PC-9 (cell line): ENCODE results near the gene CMTR1. TPM values are rescaled to one million over a fixed set of nuclear protein-coding genes. Genes with fewer than 3 reads are reported as not detected.

Experiments
- BruUV-seq: library from RNA; stranded (reverse); fragments of 400-500 nt; replicated peaks from 2 replicates; lab custom pipeline; 2021; lab: Mats Ljungman, UMichigan
- CTCF ChIA-PET: fragments of 300-600 bp; sonication (Branson Sonifier 250); formaldehyde crosslinking; loops from one replicate; lab custom pipeline; 2022; ENCODE audit warnings: antibody characterized with exemption; lab: Charles Lee
- POLR2A ChIA-PET: fragments of 300-600 bp; sonication (Branson Sonifier 250); formaldehyde crosslinking; loops from one replicate; lab custom pipeline; 2022; ENCODE audit warnings: antibody characterized with exemption; ENCODE audit not compliant: unreplicated experiment; lab: Charles Lee
- DNase-seq, 2 experiments: peaks; one replicate each; pipeline versions ENCODE4 v3.0.0 to v3.0.0-alpha.2; 2015 to 2022; ENCODE audit warnings: mixed read lengths in 1 of 2
- H2AFZ ChIP-seq: fragments of 200-600 bp; sonication (generic); 2 replicates; pipeline ENCODE4 v1.8.1; 2017; ENCODE audit warnings: antibody characterized with exemption
- H3F3A ChIP-seq: fragments of 200-600 bp; sonication (generic); 2 replicates; pipeline ENCODE4 v1.8.1; 2017; ENCODE audit warnings: antibody characterized with exemption, mild to moderate bottlenecking, low read depth; ENCODE audit not compliant: insufficient read depth
- H3K27ac ChIP-seq: fragments of 200-600 bp; sonication (generic); 2 replicates; pipeline ENCODE4 v1.6.1; 2016; ENCODE audit warnings: mixed run types
- H3K27me3 ChIP-seq: fragments of 200-600 bp; sonication (generic); 2 replicates; pipeline ENCODE4 v1.6.1; 2016; ENCODE audit warnings: low read depth, mixed run types; ENCODE audit not compliant: insufficient read depth
- H3K36me3 ChIP-seq: fragments of 200-600 bp; sonication (generic); 2 replicates; pipeline ENCODE4 v1.6.1; 2016; ENCODE audit warnings: low read depth, mixed run types
- H3K4me1 ChIP-seq: fragments of 200-600 bp; sonication (generic); replicated peaks from 2 replicates; pipeline ENCODE4 v1.6.1; 2016; ENCODE audit warnings: mixed run types; ENCODE audit not compliant: insufficient read depth
- H3K4me2 ChIP-seq: fragments of 200-600 bp; sonication (generic); 2 replicates; pipeline ENCODE4 v1.6.1; 2017; ENCODE audit warnings: mixed run types
- H3K4me3 ChIP-seq: fragments of 200-600 bp; sonication (generic); 2 replicates; pipeline ENCODE4 v1.6.1; 2016; ENCODE audit warnings: mixed run types
- H3K79me2 ChIP-seq: fragments of 200-600 bp; sonication (generic); 2 replicates; pipeline ENCODE4 v1.6.1; 2017; ENCODE audit warnings: low read depth, mixed run types
- H3K9me2 ChIP-seq: fragments of 200-600 bp; sonication (generic); 2 replicates; pipeline ENCODE4 v1.8.1; 2017; ENCODE audit warnings: mild to moderate bottlenecking; ENCODE audit not compliant: insufficient read depth
- H3K9me3 ChIP-seq: fragments of 200-600 bp; sonication (generic); 2 replicates; pipeline ENCODE4 v1.8.1; 2016; ENCODE audit warnings: low read depth; ENCODE audit not compliant: insufficient read depth
- H4K20me1 ChIP-seq: fragments of 200-600 bp; sonication (generic); 2 replicates; pipeline ENCODE4 v1.8.1; 2017; ENCODE audit not compliant: insufficient read depth
- CTCF ChIP-seq: fragments of 200-600 bp; sonication (generic); conservative IDR thresholded peaks from 2 replicates; pipeline ENCODE4 v1.6.1; 2017; ENCODE audit warnings: mixed run types, antibody characterized with exemption, mild to moderate bottlenecking, moderate library complexity
- EZH2 ChIP-seq: fragments of 200-600 bp; sonication (generic); IDR thresholded peaks from 2 replicates; pipeline ENCODE4 v1.8.0; 2017; ENCODE audit warnings: antibody characterized with exemption, low read depth
- intact Hi-C: fragments of 100-400 bp; cut with micrococcal nuclease; formaldehyde crosslinking; loops from one replicate; pipeline ENCODE4 v1.10.0; 2022; ENCODE audit not compliant: unreplicated experiment
- total RNA-seq: library from RNA; stranded (reverse); gene quantifications from 2 replicates; pipeline ENCODE4 v1.2.3, GENCODE V29; 2021

Gene CMTR1
- total RNA-seq, 1 experiment from 2014 or later = 28.3 TPM

DNA sequence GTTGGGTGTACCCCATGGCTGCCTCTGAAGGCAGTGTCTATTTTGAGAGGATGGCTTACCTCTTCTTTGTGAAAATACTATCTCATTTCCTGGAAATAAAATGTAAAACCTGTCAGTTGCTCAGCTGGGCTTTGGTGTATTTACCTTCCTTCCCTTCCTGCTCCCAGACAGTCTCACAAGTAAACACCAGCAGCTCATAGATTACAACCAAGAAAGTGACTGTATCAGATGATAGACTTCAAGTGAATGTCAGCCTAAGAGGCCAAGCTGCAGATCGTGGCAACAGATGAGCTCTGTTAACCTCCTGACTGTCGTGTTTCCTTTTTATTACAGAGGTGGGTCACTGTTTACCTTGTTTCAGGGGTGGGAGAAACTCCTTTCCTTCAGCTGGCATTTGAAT is 41.9 kb upstream of the CMTR1 start:
- Histone ChIP-seq H3K9me2 (no peaks in the 10 kb centered on the region), H3K27ac (no peak overlapping the region), H3K36me3 (peaks cover 11% of the 10 kb centered on the region; the same call in 1 of the 2 replicates), H4K20me1 (no peaks in the 10 kb centered on the region), H3K9me3 (no peaks in the 10 kb centered on the region), H3K4me3 (no peak overlapping the region), H3K4me1 (no peaks in the 10 kb centered on the region), H3K4me2 (no peak overlapping the region), H3K79me2 (no peaks in the 10 kb centered on the region), H3K27me3 (no peaks in the 10 kb centered on the region), H3F3A (no peaks in the 10 kb centered on the region), H2AFZ (no peak overlapping the region)
- intact Hi-C loops = no loop called here
- POLR2A ChIA-PET = no interaction called here
- DNase-seq = no peak
- no peak for TF ChIP-seq EZH2
- no peak for TF ChIP-seq CTCF
- CTCF ChIA-PET = no interaction called here
- BruUV-seq = no TSS peak

DNA sequence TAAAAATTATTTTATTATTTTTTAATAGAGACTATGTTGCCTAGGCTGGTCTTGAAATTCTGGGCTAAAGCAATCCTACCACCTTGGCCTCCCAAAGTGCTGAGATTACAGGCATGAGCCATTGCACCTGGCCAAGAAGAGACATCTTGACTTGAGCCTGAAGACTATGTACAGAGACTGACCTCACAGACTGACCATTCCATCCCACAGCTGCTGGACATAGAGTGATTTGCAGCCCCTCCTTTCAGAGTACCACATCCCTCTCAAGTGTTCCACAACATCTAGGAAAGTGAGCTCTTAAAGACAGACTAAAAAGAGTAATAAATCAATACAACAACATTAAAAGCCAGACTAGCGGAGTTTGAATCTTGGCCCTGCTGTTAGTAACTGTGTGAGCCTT is 40.2 kb upstream of the CMTR1 start:
- H3K79me2 ChIP-seq = no peaks in the 10 kb centered on the region
- H3F3A ChIP-seq = no peaks in the 10 kb centered on the region
- H3K4me2 ChIP-seq = no peak overlapping the region
- H2AFZ ChIP-seq = no peak overlapping the region
- H3K4me1 ChIP-seq = no peaks in the 10 kb centered on the region
- intact Hi-C loops = no loop called here
- peaks cover 11% of the 10 kb centered on the region; the same call in 1 of the 2 replicates for H3K36me3 ChIP-seq
- DNase-seq = no peak
- no peaks in the 10 kb centered on the region for H3K27me3 ChIP-seq
- no peaks in the 10 kb centered on the region for H3K9me3 ChIP-seq
- no peaks in the 10 kb centered on the region for H4K20me1 ChIP-seq
- H3K9me2 ChIP-seq = no peaks in the 10 kb centered on the region
- H3K27ac ChIP-seq = no peak overlapping the region
- CTCF ChIA-PET = no interaction called here
- no peak for TF ChIP-seq CTCF
- TF ChIP-seq EZH2 = no peak
- no peak overlapping the region for H3K4me3 ChIP-seq
- BruUV-seq = no TSS peak
- POLR2A ChIA-PET = no interaction called here

DNA sequence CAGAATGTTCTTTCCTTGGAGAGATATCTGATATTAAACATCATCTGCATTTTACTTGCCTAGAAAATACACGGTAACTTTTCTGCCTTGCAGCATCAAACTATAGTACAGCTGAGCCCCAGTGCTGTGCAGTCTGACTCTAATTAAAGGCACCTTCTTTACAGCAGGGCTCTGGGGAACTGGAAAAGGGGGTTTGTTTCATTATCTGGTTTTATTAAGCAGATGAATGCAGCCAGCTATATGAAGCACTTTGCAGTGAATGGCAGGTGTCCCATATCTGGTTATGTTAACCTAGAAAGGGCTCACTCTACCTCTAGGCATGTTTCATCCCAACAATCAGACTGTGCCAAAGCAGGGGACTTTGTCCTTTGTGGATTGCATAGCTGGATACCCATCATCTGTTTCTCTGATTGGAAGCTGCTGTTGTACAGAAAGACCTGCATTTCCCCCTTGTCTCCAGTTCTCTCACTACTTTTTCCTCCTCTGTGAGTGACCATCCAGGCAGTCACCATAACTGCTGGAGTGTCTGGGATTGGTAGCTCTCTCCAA is 39.6 kb upstream of the CMTR1 start:
- BruUV-seq = no TSS peak
- intact Hi-C loops = no loop called here
- no peak for TF ChIP-seq EZH2
- TF ChIP-seq CTCF = no peak
- no peak overlapping the region for H2AFZ ChIP-seq
- no peaks in the 10 kb centered on the region for H3K27me3 ChIP-seq
- DNase-seq = no peak
- no peak overlapping the region for H3K4me2 ChIP-seq
- no peaks in the 10 kb centered on the region for H3K4me1 ChIP-seq
- H3F3A ChIP-seq = no peaks in the 10 kb centered on the region
- H3K36me3 ChIP-seq = peaks cover 11% of the 10 kb centered on the region; the same call in 1 of the 2 replicates
- H3K9me3 ChIP-seq = no peaks in the 10 kb centered on the region
- CTCF ChIA-PET = no interaction called here
- H3K79me2 ChIP-seq = no peaks in the 10 kb centered on the region
- POLR2A ChIA-PET = no interaction called here
- no peaks in the 10 kb centered on the region for H4K20me1 ChIP-seq
- no peak overlapping the region for H3K4me3 ChIP-seq
- no peak overlapping the region for H3K27ac ChIP-seq
- no peaks in the 10 kb centered on the region for H3K9me2 ChIP-seq
